ENCODE results near the gene CCDC150.

- TF ChIP-seq, protein P1, sequence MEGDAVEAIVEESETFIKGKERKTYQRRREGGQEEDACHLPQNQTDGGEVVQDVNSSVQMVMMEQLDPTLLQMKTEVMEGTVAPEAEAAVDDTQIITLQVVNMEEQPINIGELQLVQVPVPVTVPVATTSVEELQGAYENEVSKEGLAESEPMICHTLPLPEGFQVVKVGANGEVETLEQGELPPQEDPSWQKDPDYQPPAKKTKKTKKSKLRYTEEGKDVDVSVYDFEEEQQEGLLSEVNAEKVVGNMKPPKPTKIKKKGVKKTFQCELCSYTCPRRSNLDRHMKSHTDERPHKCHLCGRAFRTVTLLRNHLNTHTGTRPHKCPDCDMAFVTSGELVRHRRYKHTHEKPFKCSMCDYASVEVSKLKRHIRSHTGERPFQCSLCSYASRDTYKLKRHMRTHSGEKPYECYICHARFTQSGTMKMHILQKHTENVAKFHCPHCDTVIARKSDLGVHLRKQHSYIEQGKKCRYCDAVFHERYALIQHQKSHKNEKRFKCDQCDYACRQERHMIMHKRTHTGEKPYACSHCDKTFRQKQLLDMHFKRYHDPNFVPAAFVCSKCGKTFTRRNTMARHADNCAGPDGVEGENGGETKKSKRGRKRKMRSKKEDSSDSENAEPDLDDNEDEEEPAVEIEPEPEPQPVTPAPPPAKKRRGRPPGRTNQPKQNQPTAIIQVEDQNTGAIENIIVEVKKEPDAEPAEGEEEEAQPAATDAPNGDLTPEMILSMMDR (IDR thresholded peaks at IDR 0.05), result no peak
- TF ChIP-seq POLR2A (IDR thresholded peaks at IDR 0.05) (no peak), POLR2AphosphoS5 (IDR thresholded peaks at IDR 0.05) (no peak)
Measured at GRCh38 chr2:196767101-196767500, 127.6 kb downstream of the CCDC150 start.

Data from upper lobe of left lung (tissue), 4 donors.